GM23248 (cell line): ENCODE measurements around the gene PRIMA1. TPM values are rescaled to one million over a fixed set of nuclear protein-coding genes. Genes with fewer than 3 reads are reported as not detected.

Experiments
- DNase-seq: peaks from one replicate; pipeline ENCODE4 v3.0.0-alpha.2; 2015
- H2AFZ ChIP-seq: fragments of 200-600 bp; sonication (generic); 2 replicates; pipeline ENCODE4 v1.6.1; 2016; ENCODE audit warnings: antibody characterized with exemption
- H3F3A ChIP-seq: fragments of 200-600 bp; sonication (generic); 2 replicates; pipeline ENCODE4 v1.6.1; 2016; ENCODE audit warnings: mild to moderate bottlenecking, antibody characterized with exemption, mixed run types; ENCODE audit not compliant: insufficient read depth
- H3K27ac ChIP-seq: fragments of 200-600 bp; sonication (generic); 2 replicates; pipeline ENCODE4 v1.5.1; 2016; ENCODE audit warnings: mild to moderate bottlenecking
- H3K27me3 ChIP-seq: fragments of 200-600 bp; sonication (generic); replicated peaks from 2 replicates; pipeline ENCODE4 v1.6.1; 2016; ENCODE audit warnings: mild to moderate bottlenecking; ENCODE audit not compliant: insufficient read depth
- H3K36me3 ChIP-seq: fragments of 200-600 bp; sonication (generic); 2 replicates; pipeline ENCODE4 v1.6.1; 2016; ENCODE audit warnings: low read depth, mild to moderate bottlenecking
- H3K4me1 ChIP-seq: fragments of 200-600 bp; sonication (generic); 2 replicates; pipeline ENCODE4 v1.6.1; 2016; ENCODE audit warnings: mild to moderate bottlenecking; ENCODE audit not compliant: insufficient read depth
- H3K4me2 ChIP-seq: fragments of 200-600 bp; sonication (generic); one replicate; pipeline ENCODE4 v1.6.1; 2016; ENCODE audit warnings: mild to moderate bottlenecking; ENCODE audit not compliant: unreplicated experiment
- H3K4me3 ChIP-seq: fragments of 200-600 bp; sonication (generic); 2 replicates; pipeline ENCODE4 v1.5.1; 2016; ENCODE audit warnings: mild to moderate bottlenecking
- H3K79me2 ChIP-seq: fragments of 200-600 bp; sonication (generic); 2 replicates; pipeline ENCODE4 v1.6.1; 2016; ENCODE audit warnings: mild to moderate bottlenecking; ENCODE audit not compliant: insufficient read depth
- H3K9ac ChIP-seq: fragments of 200-600 bp; sonication (generic); 2 replicates; pipeline ENCODE4 v1.6.1; 2016; ENCODE audit warnings: mild to moderate bottlenecking
- H3K9me2 ChIP-seq: fragments of 200-600 bp; sonication (generic); 2 replicates; pipeline ENCODE4 v1.6.1; 2016; ENCODE audit warnings: mixed run types, mild to moderate bottlenecking, moderate library complexity; ENCODE audit not compliant: insufficient read depth
- H3K9me3 ChIP-seq: fragments of 200-600 bp; sonication (generic); one replicate; pipeline ENCODE4 v1.6.1; 2017; ENCODE audit warnings: low read depth
- H4K20me1 ChIP-seq: fragments of 200-600 bp; sonication (generic); 2 replicates; pipeline ENCODE4 v1.6.0; 2016; ENCODE audit not compliant: insufficient read depth
- EZH2 ChIP-seq: fragments of 200-600 bp; sonication (generic); IDR thresholded peaks from 2 replicates; pipeline ENCODE4 v1.6.1; 2018; ENCODE audit warnings: antibody characterized with exemption, mild to moderate bottlenecking; ENCODE audit not compliant: insufficient read depth, poor library complexity, severe bottlenecking
- EZH2phosphoT487 ChIP-seq: fragments of 200-600 bp; sonication (generic); IDR thresholded peaks from 2 replicates; pipeline ENCODE4 v1.6.1; 2018; ENCODE audit warnings: antibody characterized with exemption, moderate library complexity, mild to moderate bottlenecking, low read depth; ENCODE audit not compliant: insufficient read depth
- WGBS, 2 experiments: methylation state at CpG; one replicate each; pipeline ENCODE4 v1.1.6; 2015 to 2017; ENCODE audit warnings: low lambda C conversion rate in 2 of 2, low coverage in 1 of 2; ENCODE audit errors: missing lambda C conversion rate in 2 of 2; 5-methylcytosine and 5-hydroxymethylcytosine counted together
- in situ Hi-C: fragments of 300-500 bp; cut with MboI; formaldehyde crosslinking; loops from 2 replicates; pipeline ENCODE4 v1.15.0; 2020
- polyA plus RNA-seq: library from polyadenylated mRNA; unstranded; fragments of >200 nt; fragmentation: Nextera tagmentation; extraction: Ambion mirVana; gene quantifications from 2 replicates; pipeline ENCODE4 v1.2.1, GENCODE V29; 2016
- total RNA-seq: library from RNA; depleted of rRNA; stranded (reverse); fragments of >200 nt; shearing (Covaris generic); gene quantifications from 2 replicates; pipeline ENCODE4 v1.2.3, GENCODE V29; 2014

PRIMA1 gene
- total and polyA plus RNA-seq, 2 experiments from 2014 or later: 0.43 TPM; not detected in 1

GRCh38 chr14:93734086-93734822 is 54.0 kb downstream of the PRIMA1 start:
- H3F3A ChIP-seq: no peaks in the 10 kb centered on the region
- in situ Hi-C loops: no loop called here
- no peak overlapping the region for H2AFZ ChIP-seq
- H3K9me2 ChIP-seq: no peaks in the 10 kb centered on the region
- 77 to 78% methylated on average over 24 to 25 of the region's 25 CpGs for WGBS, 2 experiments
- no peaks in the 10 kb centered on the region for H3K4me1 ChIP-seq
- no peak for DNase-seq
- no peak overlapping the region for H3K4me3 ChIP-seq
- no peak overlapping the region for H3K9ac ChIP-seq
- no peaks in the 10 kb centered on the region for H3K36me3 ChIP-seq
- H3K27ac ChIP-seq: no peak overlapping the region
- no peaks in the 10 kb centered on the region for H4K20me1 ChIP-seq
- no peaks in the 10 kb centered on the region for H3K9me3 ChIP-seq
- no peaks in the 10 kb centered on the region for H3K79me2 ChIP-seq
- TF ChIP-seq EZH2 (no peak), EZH2phosphoT487 (no peak)
- H3K27me3 ChIP-seq: no peaks in the 10 kb centered on the region
- no peak overlapping the region for H3K4me2 ChIP-seq

GRCh38 chr14:93733631-93734030 is 54.7 kb downstream of the PRIMA1 start:
- Histone ChIP-seq H3F3A (no peaks in the 10 kb centered on the region), H3K9me2 (no peaks in the 10 kb centered on the region), H3K4me1 (no peaks in the 10 kb centered on the region), H2AFZ (no peak overlapping the region), H3K27ac (no peak overlapping the region), H3K27me3 (no peaks in the 10 kb centered on the region), H3K9me3 (no peaks in the 10 kb centered on the region), H3K79me2 (no peaks in the 10 kb centered on the region), H4K20me1 (no peaks in the 10 kb centered on the region), H3K9ac (no peak overlapping the region), H3K36me3 (no peaks in the 10 kb centered on the region), H3K4me2 (no peak overlapping the region), H3K4me3 (no peak overlapping the region)
- in situ Hi-C loops: no loop called here
- no peak for DNase-seq
- 57 to 65% methylated on average over 6 of the region's 6 CpGs for WGBS, 2 experiments
- TF ChIP-seq EZH2phosphoT487 (no peak), EZH2 (no peak)

DNA sequence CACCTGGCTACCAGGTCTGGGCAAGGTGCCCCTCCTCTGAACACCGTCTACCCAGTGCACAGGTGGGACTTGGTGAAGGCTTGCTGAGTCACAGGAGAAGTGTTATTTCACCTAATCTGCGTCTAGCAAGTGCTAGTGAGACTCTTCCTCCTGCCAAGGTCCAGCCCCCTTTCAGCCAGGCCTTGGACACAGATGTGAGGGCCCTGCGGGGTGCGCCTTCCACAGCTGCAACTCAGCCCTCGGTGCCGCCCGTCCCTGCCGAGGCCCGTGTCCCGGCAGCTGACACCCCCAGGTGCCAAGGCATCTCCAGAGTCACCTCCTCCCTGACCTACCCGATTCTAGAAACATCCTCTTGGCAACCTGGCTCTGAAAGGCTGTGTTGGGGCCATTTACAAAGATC is 55.1 kb downstream of the PRIMA1 start:
- H3K27me3 ChIP-seq: no peaks in the 10 kb centered on the region
- no peaks in the 10 kb centered on the region for H3K9me3 ChIP-seq
- H3K4me1 ChIP-seq: no peaks in the 10 kb centered on the region
- H3K27ac ChIP-seq: no peak overlapping the region
- H3K36me3 ChIP-seq: no peaks in the 10 kb centered on the region
- TF ChIP-seq EZH2 (no peak), EZH2phosphoT487 (no peak)
- WGBS, 2 experiments: 79 to 80% methylated on average over 11 of the region's 11 CpGs
- no peaks in the 10 kb centered on the region for H4K20me1 ChIP-seq
- in situ Hi-C loops: no loop called here
- H2AFZ ChIP-seq: no peak overlapping the region
- no peak overlapping the region for H3K4me2 ChIP-seq
- no peaks in the 10 kb centered on the region for H3F3A ChIP-seq
- H3K9me2 ChIP-seq: no peaks in the 10 kb centered on the region
- no peaks in the 10 kb centered on the region for H3K79me2 ChIP-seq
- DNase-seq: no peak
- no peak overlapping the region for H3K9ac ChIP-seq
- H3K4me3 ChIP-seq: no peak overlapping the region

DNA sequence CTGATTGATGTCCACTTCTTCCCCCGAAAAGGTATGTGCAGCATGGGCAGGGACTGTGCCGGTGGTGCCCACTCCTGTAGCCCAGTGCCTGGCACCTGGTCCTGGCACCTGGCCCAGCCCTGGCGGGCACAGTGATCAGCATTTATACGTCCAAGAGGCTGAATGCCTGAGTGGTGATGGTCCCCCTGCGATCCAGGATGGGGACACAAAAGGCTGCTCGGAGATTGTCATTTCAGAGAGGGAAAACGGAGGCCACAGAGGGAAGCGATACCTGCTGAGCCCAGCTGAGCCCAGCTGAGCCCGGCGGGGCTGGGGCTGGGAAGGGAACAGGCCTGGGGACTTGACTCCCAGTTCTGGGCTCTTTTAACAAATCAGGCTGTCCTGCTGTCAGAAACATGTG is 55.8 kb downstream of the PRIMA1 start:
- DNase-seq: no peak
- 66 to 72% methylated on average over 9 to 10 of the region's 10 CpGs for WGBS, 2 experiments
- H4K20me1 ChIP-seq: no peaks in the 10 kb centered on the region

DNA sequence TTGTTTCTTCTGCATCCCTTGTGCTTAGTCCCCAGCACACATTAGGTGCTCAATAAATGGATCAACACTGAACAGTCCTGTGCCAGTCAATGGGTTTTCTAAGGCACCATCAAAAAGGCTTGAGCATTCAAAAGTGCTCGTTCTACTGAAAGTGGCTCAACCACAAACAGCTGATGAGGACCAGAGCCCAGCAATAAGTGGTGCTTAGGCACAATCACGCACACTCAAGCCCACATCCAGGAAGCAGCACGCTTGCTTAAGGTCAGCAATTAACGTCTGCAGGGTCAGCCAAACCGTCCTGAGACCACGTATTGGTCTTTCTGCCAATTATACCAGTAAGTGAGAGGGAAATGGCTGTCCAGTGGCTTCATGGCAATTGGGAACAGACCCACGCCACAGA is 56.5 kb downstream of the PRIMA1 start:
- no peak for TF ChIP-seq EZH2phosphoT487
- TF ChIP-seq EZH2: no peak
- Histone ChIP-seq H3K4me3 (no peak overlapping the region), H3K9me2 (no peaks in the 10 kb centered on the region), H3K4me2 (no peak overlapping the region), H3F3A (no peaks in the 10 kb centered on the region), H3K9me3 (no peaks in the 10 kb centered on the region), H4K20me1 (no peaks in the 10 kb centered on the region), H3K79me2 (no peaks in the 10 kb centered on the region), H3K4me1 (no peaks in the 10 kb centered on the region), H3K9ac (no peak overlapping the region), H2AFZ (no peak overlapping the region), H3K27me3 (no peaks in the 10 kb centered on the region), H3K36me3 (no peaks in the 10 kb centered on the region), H3K27ac (no peak overlapping the region)
- 34 to 41% methylated on average over 7 of the region's 7 CpGs for WGBS, 2 experiments
- DNase-seq: no peak
- in situ Hi-C loops: no loop called here

More for the DNA sequence above, 55.8 kb downstream of the PRIMA1 start:
- no peak overlapping the region for H3K4me2 ChIP-seq
- H3K79me2 ChIP-seq: no peaks in the 10 kb centered on the region
- in situ Hi-C loops: no loop called here
- no peaks in the 10 kb centered on the region for H3K36me3 ChIP-seq
- H3K4me1 ChIP-seq: no peaks in the 10 kb centered on the region
- TF ChIP-seq EZH2phosphoT487 (no peak), EZH2 (no peak)
- no peak overlapping the region for H3K4me3 ChIP-seq
- H3K27ac ChIP-seq: no peak overlapping the region
- no peaks in the 10 kb centered on the region for H3F3A ChIP-seq
- no peak overlapping the region for H3K9ac ChIP-seq
- H2AFZ ChIP-seq: no peak overlapping the region
- no peaks in the 10 kb centered on the region for H3K9me2 ChIP-seq
- no peaks in the 10 kb centered on the region for H3K27me3 ChIP-seq
- no peaks in the 10 kb centered on the region for H3K9me3 ChIP-seq
